Bronchial smooth muscle cell (primary cell): ENCODE results near the gene SLC7A8. TPM values are rescaled to one million over a fixed set of nuclear protein-coding genes. Genes with fewer than 3 reads are reported as not detected.

Source experiments
- total RNA-seq: library from RNA; depleted of rRNA; stranded (reverse); fragments of >200 nt; gene quantifications from 2 replicates; pipeline ENCODE4 v1.2.1, GENCODE V29; 2014

Gene SLC7A8
- total RNA-seq: 15.8 and 25.9 TPM in 2 replicates

GRCh38 chr14:23183479-23183878, at the start of gene SLC7A8:
Gene SLC7A8 (minus strand): TSS chr14:23183660. CDS start chr14:23182914, 746 bp downstream.

GRCh38 chr14:23118506-23119362, 64.7 kb downstream of the SLC7A8 start, which contains the start of gene CEBPE:
Gene CEBPE (minus strand): TSS chr14:23119255. CDS start chr14:23119091, 164 bp downstream.

GRCh38 chr14:23104591-23105347, 78.7 kb downstream of the SLC7A8 start, which contains the start of gene CIROP:
Gene CIROP (minus strand): TSS chr14:23104989. CDS start chr14:23104920, 69 bp downstream.

GRCh38 chr14:23095196-23096108, 88.0 kb downstream of the SLC7A8 start, which contains the start of gene C14orf119:
Gene C14orf119 (plus strand): TSS chr14:23095505. CDS start chr14:23097659, 2,154 bp downstream.

GRCh38 chr14:23094666-23095195, 88.7 kb downstream of the SLC7A8 start, which contains the start of gene ACIN1:
Gene ACIN1 (minus strand): TSS chr14:23095136. CDS start chr14:23095112, 24 bp downstream.

Other genes with a start within 250 kb of the SLC7A8 start
- gene HAUS4, start 226.6 kb downstream of the SLC7A8 start, total RNA-seq: 32.6 and 32.9 TPM in 2 replicates
- 18.0 and 18.1 TPM in 2 replicates for gene AJUBA, start 201.1 kb downstream of the SLC7A8 start, total RNA-seq
- gene C14orf93, start 173.5 kb downstream of the SLC7A8 start, total RNA-seq: 12.1 and 16.4 TPM in 2 replicates
- gene PSMB5, start 148.8 kb downstream of the SLC7A8 start, total RNA-seq: 196 and 218 TPM in 2 replicates
- gene PSMB11, start 141.4 kb downstream of the SLC7A8 start, total RNA-seq: 0.09 TPM in 1 of 2 replicates, not detected in the other
- gene CDH24, start 126.1 kb downstream of the SLC7A8 start, total RNA-seq: 4.6 and 7.6 TPM in 2 replicates
- 71.7 and 101 TPM in 2 replicates for gene ACIN1, start 88.5 kb downstream of the SLC7A8 start, total RNA-seq
- 63.5 and 95.0 TPM in 2 replicates for gene C14orf119, start 88.2 kb downstream of the SLC7A8 start, total RNA-seq
- gene CIROP, start 78.7 kb downstream of the SLC7A8 start, total RNA-seq: 1.3 and 4.6 TPM in 2 replicates
- gene CEBPE, start 64.4 kb downstream of the SLC7A8 start, total RNA-seq: 0.16 TPM in 1 of 2 replicates, not detected in the other
- gene RNF212B, start 54.3 kb upstream of the SLC7A8 start, total RNA-seq: not detected in 2 replicates
- gene HOMEZ, start 102.5 kb upstream of the SLC7A8 start, total RNA-seq: 3.3 and 4.8 TPM in 2 replicates
- 2.4 and 2.5 TPM in 2 replicates for gene PPP1R3E, start 119.2 kb upstream of the SLC7A8 start, total RNA-seq
- gene BCL2L2, start 123.2 kb upstream of the SLC7A8 start, total RNA-seq: 15.8 and 19.9 TPM in 2 replicates
- 85.4 and 91.9 TPM in 2 replicates for gene PABPN1, start 137.8 kb upstream of the SLC7A8 start, total RNA-seq
- 13.2 and 16.7 TPM in 2 replicates for gene SLC22A17, start 169.2 kb upstream of the SLC7A8 start, total RNA-seq
- 0.47 and 8.3 TPM in 2 replicates for gene EFS, start 181.5 kb upstream of the SLC7A8 start, total RNA-seq
- not detected in 2 replicates for gene IL25, start 189.1 kb upstream of the SLC7A8 start, total RNA-seq
- gene CMTM5, start 193.4 kb upstream of the SLC7A8 start, total RNA-seq: 0.94 TPM in 1 of 2 replicates, not detected in the other
- not detected in 2 replicates for gene MYH6, start 224.6 kb upstream of the SLC7A8 start, total RNA-seq